Endothelial cell of umbilical vein (primary cell): ENCODE results near the gene TMOD2. TPM values are rescaled to one million over a fixed set of nuclear protein-coding genes. Genes with fewer than 3 reads are reported as not detected.

Experiments
- BruUV-seq: library from RNA; stranded (reverse); fragments of 400-500 nt; replicated peaks from 2 replicates; lab custom pipeline; 2021; lab: Mats Ljungman, UMichigan
- CTCF ChIA-PET: fragments of 300-600, 350-600 bp; sonication (Branson Sonifier 250); formaldehyde crosslinking; loops from one replicate; lab custom pipeline; 2021; ENCODE audit warnings: antibody characterized with exemption, inconsistent platforms; lab: Charles Lee
- POLR2A ChIA-PET: fragments of 300-600, 350-600 bp; sonication (Branson Sonifier 250); formaldehyde crosslinking; loops from one replicate; lab custom pipeline; 2021; ENCODE audit warnings: antibody characterized with exemption, inconsistent platforms; lab: Charles Lee
- DNase-seq: peaks from one replicate; pipeline ENCODE4 v3.0.0-alpha.2; 2011; ENCODE audit warnings: low read depth, low spot score
- FAIRE-seq: peaks from 2 replicates; lab custom pipeline; 2011; peaks lifted over from hg19 to GRCh38; lab: Jason Lieb, UNC
- H2AFZ ChIP-seq: 2 replicates; pipeline ENCODE4 v1.6.0; 2012; ENCODE audit warnings: low read depth, low read length, control low read depth, inconsistent platforms
- H3K27ac ChIP-seq: 2 replicates; pipeline ENCODE4 v1.5.1; 2011; ENCODE audit warnings: low read depth, mild to moderate bottlenecking, control low read depth, low read length, moderate library complexity; ENCODE audit not compliant: insufficient read depth
- H3K27me3 ChIP-seq, 2 experiments: 2 replicates each; pipeline versions ENCODE4 v1.6.0 to v1.6.1; 2011; ENCODE audit warnings: low read length in 2 of 2, mixed read lengths in 1 of 2; ENCODE audit not compliant: control insufficient read depth in 2 of 2, insufficient read depth in 2 of 2
- H3K36me3 ChIP-seq, 2 experiments: 2 replicates in 1 of 2; 3 replicates in 1 of 2; pipeline ENCODE4 v1.5.1; 2011; ENCODE audit warnings: low read length in 2 of 2, mild to moderate bottlenecking in 1 of 2, moderate library complexity in 1 of 2; ENCODE audit not compliant: control insufficient read depth in 2 of 2, insufficient read depth in 2 of 2; ENCODE audit errors: extremely low read depth in 1 of 2
- H3K4me1 ChIP-seq: 3 replicates; pipeline ENCODE4 v1.5.1; 2011; ENCODE audit warnings: mild to moderate bottlenecking, low read length; ENCODE audit not compliant: control insufficient read depth, insufficient read depth; ENCODE audit errors: extremely low read depth
- H3K4me2 ChIP-seq: 2 replicates; pipeline ENCODE4 v1.6.1; 2011; ENCODE audit warnings: low read length, control low read depth, mixed read lengths; ENCODE audit not compliant: insufficient read depth
- H3K4me3 ChIP-seq, 3 experiments: fragments of 200-600 bp in 1 of 3; sonication (generic), shearing (Covaris generic) in 1 of 3; replicated peaks in 1 of 3; 2 replicates each; pipeline ENCODE4 v1.5.1; 2011 to 2016; ENCODE audit warnings: control low read depth in 3 of 3, low read length in 3 of 3, mild to moderate bottlenecking in 2 of 3, inconsistent platforms in 1 of 3, low read depth in 1 of 3, moderate library complexity in 1 of 3; ENCODE audit not compliant: insufficient read depth in 1 of 3
- H3K79me2 ChIP-seq: 2 replicates; pipeline ENCODE4 v1.6.0; 2012; ENCODE audit warnings: low read length, inconsistent platforms; ENCODE audit not compliant: control insufficient read depth, insufficient read depth
- H3K9ac ChIP-seq: replicated peaks from 2 replicates; pipeline ENCODE3; 2011; ENCODE audit warnings: low read length, control low read depth; ENCODE audit not compliant: insufficient read depth; ENCODE audit errors: extremely low read depth
- H3K9me1 ChIP-seq: replicated peaks from 3 replicates; pipeline ENCODE4 v1.6.0; 2011; ENCODE audit warnings: mild to moderate bottlenecking, low read length; ENCODE audit not compliant: control insufficient read depth, insufficient read depth; ENCODE audit errors: extremely low read depth
- H3K9me3 ChIP-seq: replicated peaks from 2 replicates; pipeline ENCODE4 v1.5.1; 2012; ENCODE audit warnings: low read length, inconsistent platforms; ENCODE audit not compliant: control insufficient read depth, insufficient read depth
- H4K20me1 ChIP-seq: replicated peaks from 2 replicates; pipeline ENCODE3; 2011; ENCODE audit warnings: mild to moderate bottlenecking, low read length; ENCODE audit not compliant: control insufficient read depth, insufficient read depth; ENCODE audit errors: extremely low read depth
- CTCF ChIP-seq, 2 donors: IDR thresholded peaks; 1 replicate in 1 of 2; 2 replicates in 1 of 2; pipeline ENCODE4 v1.5.1; 2011; ENCODE audit warnings: low read length in 2 of 2, mild to moderate bottlenecking in 2 of 2, moderate library complexity in 2 of 2, control low read depth in 1 of 2, inconsistent platforms in 1 of 2, low read depth in 1 of 2; ENCODE audit not compliant: insufficient read depth in 1 of 2; ENCODE audit errors: extremely low read depth in 1 of 2
- EZH2 ChIP-seq: IDR thresholded peaks from 2 replicates; pipeline ENCODE4 v1.6.1; 2012; ENCODE audit warnings: borderline replicate concordance, low read depth, mild to moderate bottlenecking, moderate library complexity, low read length, inconsistent platforms; ENCODE audit not compliant: severe bottlenecking
- FOS ChIP-seq: IDR thresholded peaks from 2 replicates; pipeline ENCODE4 v1.6.1; 2011; ENCODE audit warnings: mild to moderate bottlenecking, low read length, moderate library complexity, borderline replicate concordance; ENCODE audit not compliant: insufficient read depth
- GATA2 ChIP-seq: IDR thresholded peaks from 2 replicates; pipeline ENCODE4 v1.7.0; 2011; ENCODE audit warnings: low read depth, mild to moderate bottlenecking, moderate library complexity, mixed read lengths, low read length; ENCODE audit not compliant: insufficient read length, insufficient read depth
- JUN ChIP-seq: IDR thresholded peaks from 2 replicates; pipeline ENCODE4 v1.6.1; 2011; ENCODE audit warnings: borderline replicate concordance, low read depth; ENCODE audit not compliant: insufficient read length, insufficient read depth
- MAX ChIP-seq: IDR thresholded peaks from 2 replicates; pipeline ENCODE4 v1.6.1; 2011; ENCODE audit not compliant: insufficient read depth, insufficient read length
- MYC ChIP-seq: IDR thresholded peaks from one replicate; pipeline ENCODE4 v1.6.1; 2011; ENCODE audit warnings: mild to moderate bottlenecking, low read depth, low read length
- POLR2A ChIP-seq: IDR thresholded peaks from 2 replicates; pipeline ENCODE4 v1.6.1; 2012; ENCODE audit warnings: low read depth, mild to moderate bottlenecking, control low read depth, low read length
- POLR2AphosphoS5 ChIP-seq: IDR thresholded peaks from 2 replicates; pipeline ENCODE4 v1.6.1; 2012; ENCODE audit warnings: low read depth, mild to moderate bottlenecking, control low read depth, low read length, moderate library complexity; ENCODE audit not compliant: insufficient read depth
- dilution Hi-C: fragments of 300-500 bp; cut with MboI; formaldehyde crosslinking; loops from one replicate; pipeline ENCODE4 v1.15.0; 2019; ENCODE audit warnings: low sequenced_read_pairs; ENCODE audit not compliant: extremely low pct_ligation_motif_present
- intact Hi-C: fragments of 100-400 bp; cut with micrococcal nuclease; formaldehyde crosslinking; loops from one replicate; pipeline ENCODE4 v1.10.0; 2022
- polyA plus RNA-seq, 4 experiments: library from polyadenylated mRNA; depleted of rRNA in 3 of 4; stranded (reverse) in 3 of 4; unstranded in 1 of 4; fragments of >200 nt; gene quantifications; 2 replicates each; pipeline versions ENCODE4 v1.2.1 to v1.2.3, GENCODE V29; 2011 to 2012; ENCODE audit warnings: missing spikeins in 1 of 4
- total RNA-seq: library from RNA; stranded (reverse); gene quantifications from 2 replicates; pipeline ENCODE4 v1.2.3, GENCODE V29; 2021

Gene TMOD2
- total and polyA plus RNA-seq, 2 donors (not counting 3 experiments of a cell fraction or from before 2014, with no cell fraction given), result 0.46 to 2.7 TPM

- no peak overlapping the region for H3K27ac ChIP-seq
- peaks cover 35% of the 10 kb centered on the region for H3K4me1 ChIP-seq
- no peaks in the 10 kb centered on the region for H3K9me3 ChIP-seq
- peaks cover 7% of the 10 kb centered on the region for H4K20me1 ChIP-seq
- no TSS peak for BruUV-seq
- TF ChIP-seq POLR2AphosphoS5 (no peak), JUN (no peak), EZH2 (no peak), FOS (no peak), CTCF (IDR thresholded peaks at IDR 0.05; ENCODE audit: extremely low read depth in 1 of 2, insufficient read depth in 1 of 2, low read depth in 1 of 2, low read length in 2 of 2) (no peak), MAX (no peak), POLR2A (no peak), GATA2 (no peak), MYC (no peak)
- dilution Hi-C loops, result no loop called here
- no peak overlapping the region for H3K4me2 ChIP-seq
- H3K9me1 ChIP-seq, result no peaks in the 10 kb centered on the region
- no peak overlapping the region for H3K4me3 ChIP-seq
- ChIA-PET CTCF (interaction anchor here (1.4 to 1.7 kb wide), 2 partner anchors 10 to 55 kb away, joined by 5 read pairs; no protein-coding TSS in a partner anchor), POLR2A (no interaction called here)
- no peaks in the 10 kb centered on the region for H3K36me3 ChIP-seq
- intact Hi-C loops, result no loop called here
- H2AFZ ChIP-seq, result no peak overlapping the region
- peaks cover 92% of the 10 kb centered on the region for H3K79me2 ChIP-seq
- H3K9ac ChIP-seq, result no peak overlapping the region
- FAIRE-seq (no peak), DNase-seq (no peak)
- no peaks in the 10 kb centered on the region for H3K27me3 ChIP-seq
These were observed 82.4 kb downstream of the TMOD2 start for GRCh38 chr15:51833772-51834171.
